SK-N-SH treated with all-trans-retinoic acid at 6 μM for 48 hours (cell line): Measurements from ENCODE around the gene KRTAP10-10.
"Not testable (repeated sequence)": the region's sequence is repeated elsewhere in the genome, so short reads cannot be mapped to it uniquely, and the experiment has no call there.

Experiments
- ATAC-seq: fragments of 200-7000 bp; cut with Tn5 transposase; 3 replicates; pipeline ENCODE4 v1.9.1; 2020; ENCODE audit warnings: mild to moderate bottlenecking, moderate library complexity
- BACH2 ChIP-seq: fragments of 250-450 bp; sonication (Bioruptor Pico); IDR thresholded peaks from 2 replicates; pipeline ENCODE4 v1.9.0; 2021; ENCODE audit warnings: mild to moderate bottlenecking, borderline replicate concordance
- ESRRG ChIP-seq: fragments of 250-450 bp; sonication (Bioruptor Pico); IDR thresholded peaks from 2 replicates; pipeline ENCODE4 v1.6.1; 2021; ENCODE audit warnings: mild to moderate bottlenecking
- GLIS3 ChIP-seq: fragments of 250-450 bp; sonication (Bioruptor Pico); IDR thresholded peaks from 2 replicates; pipeline ENCODE4 v1.5.0; 2020; ENCODE audit warnings: mild to moderate bottlenecking, moderate library complexity
- OSR1 ChIP-seq: fragments of 250-450 bp; sonication (Bioruptor Pico); IDR thresholded peaks from 2 replicates; pipeline ENCODE4 v1.8.0; 2022; ENCODE audit warnings: moderate library complexity, mild to moderate bottlenecking, inconsistent platforms
- PPARA ChIP-seq: fragments of 250-450 bp; sonication (Bioruptor Pico); IDR thresholded peaks from 2 replicates; pipeline ENCODE4 v1.5.0; 2020; ENCODE audit warnings: mild to moderate bottlenecking, borderline replicate concordance
- RARB ChIP-seq: fragments of 250-450 bp; sonication (Bioruptor Pico); IDR thresholded peaks from 2 replicates; pipeline ENCODE4 v1.8.0; 2021; ENCODE audit warnings: mild to moderate bottlenecking, moderate library complexity
- TCF4 ChIP-seq: fragments of 250-450 bp; sonication (Bioruptor Pico); IDR thresholded peaks from 2 replicates; pipeline ENCODE4 v1.8.0; 2021; ENCODE audit warnings: mild to moderate bottlenecking, moderate library complexity, borderline replicate concordance
- TOX ChIP-seq: fragments of 250-450 bp; sonication (Bioruptor Pico); IDR thresholded peaks from 2 replicates; pipeline ENCODE4 v1.8.0; 2021; ENCODE audit warnings: mild to moderate bottlenecking, moderate library complexity, borderline replicate concordance
- ZFP3 ChIP-seq: fragments of 250-450 bp; sonication (Bioruptor Pico); IDR thresholded peaks from 2 replicates; pipeline ENCODE4 v1.5.0; 2020; ENCODE audit warnings: mild to moderate bottlenecking, moderate library complexity
- ZFP30 ChIP-seq: fragments of 450-650 bp; formaldehyde crosslinking; IDR thresholded peaks from 2 replicates; pipeline ENCODE4 v1.5.0; 2022; ENCODE audit warnings: mild to moderate bottlenecking, moderate library complexity
- ZNF565 ChIP-seq: fragments of 450-650 bp; formaldehyde crosslinking; conservative IDR thresholded peaks from 2 replicates; pipeline ENCODE4 v1.5.0; 2020; ENCODE audit warnings: low read depth, mild to moderate bottlenecking, moderate library complexity
- ZNF70 ChIP-seq: fragments of 450-650 bp; formaldehyde crosslinking; IDR thresholded peaks from 2 replicates; pipeline ENCODE4 v1.5.0; 2020; ENCODE audit warnings: mild to moderate bottlenecking, moderate library complexity
- TF ChIP-seq, protein P1 (sequence below): fragments of 250-450 bp; sonication (Bioruptor Pico); IDR thresholded peaks from 2 replicates; pipeline ENCODE4 v1.8.0; 2020; ENCODE audit warnings: mild to moderate bottlenecking, moderate library complexity, borderline replicate concordance
- TF ChIP-seq, protein P2 (sequence below): fragments of 250-450 bp; sonication (Bioruptor Pico); IDR thresholded peaks from 2 replicates; pipeline ENCODE4 v1.5.1; 2020; ENCODE audit warnings: low read depth, mild to moderate bottlenecking, moderate library complexity
- TF ChIP-seq, protein P3 (sequence below): fragments of 250-450 bp; sonication (Bioruptor Pico); IDR thresholded peaks from 2 replicates; pipeline ENCODE4 v1.5.0; 2020; ENCODE audit warnings: mild to moderate bottlenecking, moderate library complexity

KRTAP10-10 gene

DNA sequence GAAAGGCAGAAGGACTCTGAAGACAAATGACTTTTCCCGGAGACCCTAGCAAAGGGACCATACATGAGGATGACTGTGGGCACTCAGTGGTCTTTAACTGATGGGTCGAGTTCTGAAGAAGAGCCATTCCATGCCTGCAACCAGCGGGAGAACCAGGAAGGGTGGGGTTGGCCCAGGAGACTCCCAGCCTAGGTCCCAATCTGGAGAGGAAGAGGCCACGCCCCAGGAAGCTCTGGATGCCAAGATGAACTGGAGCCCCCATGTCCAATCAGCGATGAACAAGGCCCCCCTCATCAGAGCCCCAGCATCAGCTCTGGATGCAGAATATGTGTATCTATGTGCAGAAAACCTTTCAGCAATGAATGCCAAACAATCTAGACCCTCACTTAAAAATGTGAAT, 3.6 kb downstream of the KRTAP10-10 start (continued):
- TF ChIP-seq PPARA (no peak), TCF4 (CRISPR knock-in tag) (no peak)
- TF ChIP-seq, protein P1, sequence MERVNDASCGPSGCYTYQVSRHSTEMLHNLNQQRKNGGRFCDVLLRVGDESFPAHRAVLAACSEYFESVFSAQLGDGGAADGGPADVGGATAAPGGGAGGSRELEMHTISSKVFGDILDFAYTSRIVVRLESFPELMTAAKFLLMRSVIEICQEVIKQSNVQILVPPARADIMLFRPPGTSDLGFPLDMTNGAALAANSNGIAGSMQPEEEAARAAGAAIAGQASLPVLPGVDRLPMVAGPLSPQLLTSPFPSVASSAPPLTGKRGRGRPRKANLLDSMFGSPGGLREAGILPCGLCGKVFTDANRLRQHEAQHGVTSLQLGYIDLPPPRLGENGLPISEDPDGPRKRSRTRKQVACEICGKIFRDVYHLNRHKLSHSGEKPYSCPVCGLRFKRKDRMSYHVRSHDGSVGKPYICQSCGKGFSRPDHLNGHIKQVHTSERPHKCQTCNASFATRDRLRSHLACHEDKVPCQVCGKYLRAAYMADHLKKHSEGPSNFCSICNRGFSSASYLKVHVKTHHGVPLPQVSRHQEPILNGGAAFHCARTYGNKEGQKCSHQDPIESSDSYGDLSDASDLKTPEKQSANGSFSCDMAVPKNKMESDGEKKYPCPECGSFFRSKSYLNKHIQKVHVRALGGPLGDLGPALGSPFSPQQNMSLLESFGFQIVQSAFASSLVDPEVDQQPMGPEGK (CRISPR knock-in tag): no peak

DNA sequence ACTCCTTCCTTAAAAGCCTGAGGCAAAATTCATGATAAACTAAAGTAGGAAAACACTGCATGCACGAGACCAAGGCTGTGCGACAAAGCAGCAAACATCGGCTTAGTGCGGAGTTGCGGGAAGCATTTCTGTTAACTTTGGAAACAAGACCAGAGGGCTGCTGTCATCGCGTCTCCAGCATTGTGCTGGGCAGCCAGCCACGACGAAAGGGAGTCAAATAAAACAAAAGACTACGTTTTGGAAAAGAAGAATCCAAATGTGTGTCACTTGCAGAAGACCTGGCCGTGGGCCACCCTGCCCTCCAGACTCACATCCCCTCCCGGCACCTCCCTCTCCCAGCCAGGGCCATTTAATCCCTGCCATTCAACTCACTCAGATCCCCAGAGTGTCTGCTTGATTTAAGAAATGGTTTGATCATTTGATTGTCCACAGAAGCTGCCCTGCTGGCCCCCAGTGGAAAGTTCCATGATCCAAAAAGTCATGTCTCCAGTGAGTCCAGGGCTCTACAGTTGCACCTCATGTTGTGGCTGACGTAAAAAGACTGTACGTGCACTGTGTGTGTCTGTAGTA, 6.7 kb downstream of the KRTAP10-10 start:
- ATAC-seq: no peak
- TF ChIP-seq ZFP3 (CRISPR knock-in tag) (no peak), RARB (no peak), OSR1 (CRISPR knock-in tag) (no peak), PPARA (no peak), ZFP30 (CRISPR knock-in tag) (no peak), ESRRG (CRISPR knock-in tag) (no peak), BACH2 (CRISPR knock-in tag) (no peak), TOX (CRISPR knock-in tag) (no peak), GLIS3 (CRISPR knock-in tag) (no peak)
- TF ChIP-seq, protein P2, sequence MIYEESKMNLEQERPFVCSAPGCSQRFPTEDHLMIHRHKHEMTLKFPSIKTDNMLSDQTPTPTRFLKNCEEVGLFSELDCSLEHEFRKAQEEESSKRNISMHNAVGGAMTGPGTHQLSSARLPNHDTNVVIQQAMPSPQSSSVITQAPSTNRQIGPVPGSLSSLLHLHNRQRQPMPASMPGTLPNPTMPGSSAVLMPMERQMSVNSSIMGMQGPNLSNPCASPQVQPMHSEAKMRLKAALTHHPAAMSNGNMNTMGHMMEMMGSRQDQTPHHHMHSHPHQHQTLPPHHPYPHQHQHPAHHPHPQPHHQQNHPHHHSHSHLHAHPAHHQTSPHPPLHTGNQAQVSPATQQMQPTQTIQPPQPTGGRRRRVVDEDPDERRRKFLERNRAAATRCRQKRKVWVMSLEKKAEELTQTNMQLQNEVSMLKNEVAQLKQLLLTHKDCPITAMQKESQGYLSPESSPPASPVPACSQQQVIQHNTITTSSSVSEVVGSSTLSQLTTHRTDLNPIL (CRISPR knock-in tag): no peak
- TF ChIP-seq, protein P1 (CRISPR knock-in tag): no peak
- TF ChIP-seq, protein P3, sequence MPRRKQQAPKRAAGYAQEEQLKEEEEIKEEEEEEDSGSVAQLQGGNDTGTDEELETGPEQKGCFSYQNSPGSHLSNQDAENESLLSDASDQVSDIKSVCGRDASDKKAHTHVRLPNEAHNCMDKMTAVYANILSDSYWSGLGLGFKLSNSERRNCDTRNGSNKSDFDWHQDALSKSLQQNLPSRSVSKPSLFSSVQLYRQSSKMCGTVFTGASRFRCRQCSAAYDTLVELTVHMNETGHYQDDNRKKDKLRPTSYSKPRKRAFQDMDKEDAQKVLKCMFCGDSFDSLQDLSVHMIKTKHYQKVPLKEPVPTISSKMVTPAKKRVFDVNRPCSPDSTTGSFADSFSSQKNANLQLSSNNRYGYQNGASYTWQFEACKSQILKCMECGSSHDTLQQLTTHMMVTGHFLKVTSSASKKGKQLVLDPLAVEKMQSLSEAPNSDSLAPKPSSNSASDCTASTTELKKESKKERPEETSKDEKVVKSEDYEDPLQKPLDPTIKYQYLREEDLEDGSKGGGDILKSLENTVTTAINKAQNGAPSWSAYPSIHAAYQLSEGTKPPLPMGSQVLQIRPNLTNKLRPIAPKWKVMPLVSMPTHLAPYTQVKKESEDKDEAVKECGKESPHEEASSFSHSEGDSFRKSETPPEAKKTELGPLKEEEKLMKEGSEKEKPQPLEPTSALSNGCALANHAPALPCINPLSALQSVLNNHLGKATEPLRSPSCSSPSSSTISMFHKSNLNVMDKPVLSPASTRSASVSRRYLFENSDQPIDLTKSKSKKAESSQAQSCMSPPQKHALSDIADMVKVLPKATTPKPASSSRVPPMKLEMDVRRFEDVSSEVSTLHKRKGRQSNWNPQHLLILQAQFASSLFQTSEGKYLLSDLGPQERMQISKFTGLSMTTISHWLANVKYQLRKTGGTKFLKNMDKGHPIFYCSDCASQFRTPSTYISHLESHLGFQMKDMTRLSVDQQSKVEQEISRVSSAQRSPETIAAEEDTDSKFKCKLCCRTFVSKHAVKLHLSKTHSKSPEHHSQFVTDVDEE (CRISPR knock-in tag): no peak

DNA sequence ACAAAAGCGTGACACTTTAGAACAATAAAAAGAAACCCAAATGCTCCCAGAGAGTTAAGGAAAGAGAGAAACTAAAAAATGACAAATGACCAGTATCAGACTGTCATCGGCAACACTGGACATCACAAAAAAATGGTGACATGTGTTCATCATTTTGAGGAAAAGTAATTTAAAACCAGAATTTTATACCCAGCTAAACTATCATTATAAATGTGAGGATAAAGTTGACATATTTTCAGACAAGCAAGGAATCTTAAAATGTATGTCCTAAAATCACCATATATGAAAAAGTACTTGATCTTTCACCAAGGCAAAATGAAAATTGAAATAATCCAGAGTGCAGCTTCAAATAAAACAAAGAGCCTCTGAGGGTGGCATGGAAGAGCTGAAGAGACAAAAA, 7.7 kb downstream of the KRTAP10-10 start:
- ATAC-seq: no peak
- no peak for TF ChIP-seq ZNF70 (CRISPR knock-in tag)
- TF ChIP-seq ZNF565 (CRISPR knock-in tag): no peak
- TF ChIP-seq TCF4 (CRISPR knock-in tag): no peak
- TF ChIP-seq RARB: no peak
- TF ChIP-seq GLIS3 (CRISPR knock-in tag): no peak
- TF ChIP-seq, protein P3 (CRISPR knock-in tag): no peak
- TF ChIP-seq, all 23 proteins: peak for 0

DNA sequence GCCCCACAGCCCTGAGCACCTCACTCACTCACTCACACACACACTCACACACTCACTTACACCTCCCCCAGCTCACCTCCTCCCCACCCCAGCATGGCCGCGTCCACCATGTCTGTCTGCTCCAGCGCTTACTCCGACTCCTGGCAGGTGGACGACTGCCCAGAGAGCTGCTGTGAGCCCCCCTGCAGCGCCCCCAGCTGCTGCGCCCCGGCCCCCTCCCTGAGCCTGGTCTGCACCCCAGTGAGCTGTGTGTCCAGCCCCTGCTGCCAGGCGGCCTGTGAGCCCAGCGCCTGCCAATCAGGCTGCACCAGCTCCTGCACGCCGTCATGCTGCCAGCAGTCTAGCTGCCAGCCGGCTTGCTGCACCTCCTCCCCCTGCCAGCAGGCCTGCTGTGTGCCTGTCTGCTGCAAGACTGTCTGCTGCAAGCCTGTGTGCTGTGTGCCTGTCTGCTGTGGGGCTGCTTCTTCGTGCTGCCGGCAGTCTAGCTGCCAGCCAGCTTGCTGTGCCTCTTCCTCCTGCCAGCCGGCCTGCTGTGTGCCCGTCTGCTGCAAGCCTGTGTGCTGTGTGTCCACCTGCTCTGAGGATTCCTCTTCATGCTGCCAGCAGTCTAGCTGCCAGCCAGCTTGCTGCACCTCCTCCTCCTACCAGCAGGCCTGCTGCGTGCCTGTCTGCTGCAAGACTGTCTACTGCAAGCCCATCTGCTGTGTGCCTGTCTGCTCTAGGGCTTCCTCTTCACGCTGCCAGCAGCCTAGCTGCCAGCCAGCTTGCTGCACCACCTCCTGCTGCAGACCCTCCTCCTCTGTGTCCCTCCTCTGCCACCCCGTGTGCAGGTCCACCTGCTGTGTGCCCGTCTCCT, 9.4 kb downstream of the KRTAP10-10 start, which contains the start of gene KRTAP10-11:
TSS of gene KRTAP10-11 (plus strand) at position 49 of the 856 bp plus-strand sequence. CDS start at position 94, 45 bp downstream.
- ATAC-seq: not testable (repeated sequence)
